Smooth muscle cell (in vitro differentiated cells): ENCODE measurements around the gene CYSTM1. TPM values are rescaled to one million over a fixed set of nuclear protein-coding genes. Genes with fewer than 3 reads are reported as not detected.

Source experiments
- DNase-seq: peaks from one replicate; lab custom pipeline; 2025; ENCODE audit not compliant: unreplicated experiment; lab: John Stamatoyannopoulos, UW
- H2AFZ ChIP-seq: fragments of 200-600 bp; sonication (generic); 2 replicates; pipeline ENCODE4 v1.6.0; 2016; ENCODE audit warnings: antibody characterized with exemption, low read depth, mild to moderate bottlenecking
- H3F3A ChIP-seq: fragments of 200-600 bp; sonication (generic); 2 replicates; pipeline ENCODE4 v1.6.0; 2017; ENCODE audit warnings: antibody characterized with exemption, low read depth
- H3K27ac ChIP-seq: fragments of 200-600 bp; sonication (generic); 2 replicates; pipeline ENCODE4 v1.5.1; 2016; ENCODE audit warnings: low read depth, mild to moderate bottlenecking
- H3K27me3 ChIP-seq: fragments of 200-600 bp; sonication (generic); 2 replicates; pipeline ENCODE4 v1.6.1; 2016; ENCODE audit warnings: low read depth, mild to moderate bottlenecking
- H3K36me3 ChIP-seq: fragments of 200-600 bp; sonication (generic); 2 replicates; pipeline ENCODE4 v1.5.1; 2016; ENCODE audit warnings: low read depth
- H3K4me1 ChIP-seq: fragments of 200-600 bp; sonication (generic); 2 replicates; pipeline ENCODE4 v1.5.1; 2016; ENCODE audit warnings: low read depth
- H3K4me2 ChIP-seq: fragments of 200-600 bp; sonication (generic); 2 replicates; pipeline ENCODE4 v1.6.0; 2016; ENCODE audit warnings: mild to moderate bottlenecking
- H3K4me3 ChIP-seq: fragments of 200-600 bp; sonication (generic); 2 replicates; pipeline ENCODE4 v1.5.1; 2016; ENCODE audit warnings: mild to moderate bottlenecking
- H3K79me2 ChIP-seq: fragments of 200-600 bp; sonication (generic); 2 replicates; pipeline ENCODE4 v1.6.0; 2016; ENCODE audit warnings: low read depth, mild to moderate bottlenecking
- H3K9ac ChIP-seq: fragments of 200-600 bp; sonication (generic); 2 replicates; pipeline ENCODE4 v1.6.0; 2016; ENCODE audit warnings: low read depth
- H3K9me3 ChIP-seq: fragments of 200-600 bp; sonication (generic); replicated peaks from 2 replicates; pipeline ENCODE4 v1.5.1; 2016; ENCODE audit warnings: low read depth
- H4K20me1 ChIP-seq: fragments of 200-600 bp; sonication (generic); 2 replicates; pipeline ENCODE4 v1.6.0; 2016; ENCODE audit warnings: low read depth
- CTCF ChIP-seq: fragments of 200-600 bp; sonication (generic); IDR thresholded peaks from 2 replicates; pipeline ENCODE4 v1.5.1; 2017; ENCODE audit warnings: borderline replicate concordance, mild to moderate bottlenecking, antibody characterized with exemption; ENCODE audit not compliant: insufficient read depth, poor library complexity, severe bottlenecking
- WGBS: methylation state at CpG from one replicate; pipeline ENCODE4 v1.1.7; 2016; ENCODE audit warnings: low lambda C conversion rate; 5-methylcytosine and 5-hydroxymethylcytosine counted together
- polyA plus RNA-seq: library from polyadenylated mRNA; unstranded; fragments of >200 nt; fragmentation: Nextera tagmentation; extraction: Ambion mirVana; gene quantifications from 2 replicates; pipeline ENCODE4 v1.2.1, GENCODE V29; 2016
- total RNA-seq: library from RNA; depleted of rRNA; stranded (reverse); fragments of >200 nt; gene quantifications from 2 replicates; pipeline ENCODE4 v1.2.3, GENCODE V29; 2014

The CYSTM1 gene
- total and polyA plus RNA-seq, 2 experiments from 2014 or later: 23.5 to 45.6 TPM

- no peaks in the 10 kb centered on the region for H4K20me1 ChIP-seq
- no peak for DNase-seq
- WGBS: 88% methylated on average over 2 of the region's 2 CpGs
Measured at GRCh38 chr5:140189253-140189652, 14.3 kb downstream of the CYSTM1 start.

GRCh38 chr5:140189977-140190871, 15.2 kb downstream of the CYSTM1 start:
- DNase-seq: no peak
- TF ChIP-seq CTCF: no peak
- Histone ChIP-seq H3F3A (no peaks in the 10 kb centered on the region), H2AFZ (no peak overlapping the region), H4K20me1 (no peaks in the 10 kb centered on the region), H3K4me2 (peak overlapping the region; percentile 45), H3K79me2 (no peaks in the 10 kb centered on the region), H3K36me3 (no peaks in the 10 kb centered on the region), H3K27ac (peak overlapping the region; percentile 69), H3K9ac (peak overlapping the region; percentile 38), H3K27me3 (no peaks in the 10 kb centered on the region), H3K4me1 (peaks cover 18% of the 10 kb centered on the region), H3K9me3 (no peaks in the 10 kb centered on the region), H3K4me3 (no peak overlapping the region)
- 55% methylated on average over 3 of the region's 3 CpGs for WGBS

More at GRCh38 chr5:140189253-140189652, 14.3 kb downstream of the CYSTM1 start:
- no peak overlapping the region for H3K9ac ChIP-seq
- H3F3A ChIP-seq: no peaks in the 10 kb centered on the region
- no peaks in the 10 kb centered on the region for H3K27me3 ChIP-seq
- no peaks in the 10 kb centered on the region for H3K9me3 ChIP-seq
- H3K4me3 ChIP-seq: no peak overlapping the region
- no peak overlapping the region for H3K4me2 ChIP-seq
- no peaks in the 10 kb centered on the region for H3K36me3 ChIP-seq
- no peak for TF ChIP-seq CTCF
- no peaks in the 10 kb centered on the region for H3K79me2 ChIP-seq
- H2AFZ ChIP-seq: no peak overlapping the region
- H3K27ac ChIP-seq: peak overlapping the region; percentile 69
- peaks cover 18% of the 10 kb centered on the region for H3K4me1 ChIP-seq

GRCh38 chr5:140190872-140191218, 15.9 kb downstream of the CYSTM1 start:
- Histone ChIP-seq H3K9me3 (no peaks in the 10 kb centered on the region), H3K79me2 (no peaks in the 10 kb centered on the region), H3K4me2 (peak overlapping the region; percentile 45), H3K36me3 (no peaks in the 10 kb centered on the region), H2AFZ (no peak overlapping the region), H3K27ac (peak overlapping the region; percentile 69), H3K9ac (peak overlapping the region; percentile 38), H3K27me3 (no peaks in the 10 kb centered on the region), H3K4me3 (no peak overlapping the region), H3F3A (no peaks in the 10 kb centered on the region), H4K20me1 (no peaks in the 10 kb centered on the region), H3K4me1 (peaks cover 18% of the 10 kb centered on the region)
- no peak for DNase-seq
- 0% methylated on average over 1 of the region's 1 CpG for WGBS
- no peak for TF ChIP-seq CTCF
